HG02571 (cell line): ENCODE data around the gene CDH13.

Source experiments
- ATAC-seq: cut with Tn5 transposase; IDR thresholded peaks from one replicate; pipeline ENCODE4 v1.9.1; 2021; ENCODE audit warnings: mild to moderate bottlenecking, moderate library complexity; ENCODE audit not compliant: unreplicated experiment

The CDH13 gene

GRCh38 chr16:82649766-82650165 lies 23.0 kb downstream of the CDH13 start:
- no peak for ATAC-seq

GRCh38 chr16:82650804-82651203 lies 24.0 kb downstream of the CDH13 start:
- no peak for ATAC-seq

GRCh38 chr16:82651921-82652601 lies 25.3 kb downstream of the CDH13 start:
- ATAC-seq: peak; percentile 42

- ATAC-seq: no peak
These were observed 26.1 kb downstream of the CDH13 start for GRCh38 chr16:82652826-82653225.

GRCh38 chr16:82653550-82654511 lies 27.1 kb downstream of the CDH13 start:
- ATAC-seq: peak; percentile 62

- ATAC-seq: no peak
These were observed 28.4 kb downstream of the CDH13 start for GRCh38 chr16:82655072-82655714.

- ATAC-seq: no peak
These were observed 29.1 kb downstream of the CDH13 start for GRCh38 chr16:82655720-82656490.

GRCh38 chr16:82657239-82657638 lies 30.5 kb downstream of the CDH13 start:
- ATAC-seq: no peak

- no peak for ATAC-seq
These were observed 31.0 kb downstream of the CDH13 start for GRCh38 chr16:82657786-82658185.

- ATAC-seq: no peak
These were observed 32.0 kb downstream of the CDH13 start for GRCh38 chr16:82658796-82659195.

- no peak for ATAC-seq
These were observed 33.4 kb downstream of the CDH13 start for GRCh38 chr16:82660075-82660645.

GRCh38 chr16:82660966-82661365 lies 34.2 kb downstream of the CDH13 start:
- ATAC-seq: no peak

GRCh38 chr16:82664181-82664580 lies 37.4 kb downstream of the CDH13 start:
- ATAC-seq: no peak

- no peak for ATAC-seq
These were observed 38.3 kb downstream of the CDH13 start for GRCh38 chr16:82665025-82665424.

- ATAC-seq: no peak
These were observed 40.7 kb downstream of the CDH13 start for GRCh38 chr16:82667437-82667836.

- no peak for ATAC-seq
These were observed 41.3 kb downstream of the CDH13 start for GRCh38 chr16:82668094-82668493.

GRCh38 chr16:82671741-82672140 lies 45.0 kb downstream of the CDH13 start:
- ATAC-seq: no peak

- ATAC-seq: no peak
These were observed 45.9 kb downstream of the CDH13 start for GRCh38 chr16:82672676-82673075.

GRCh38 chr16:82675300-82675699 lies 48.5 kb downstream of the CDH13 start:
- no peak for ATAC-seq

- no peak for ATAC-seq
These were observed 54.8 kb downstream of the CDH13 start for GRCh38 chr16:82681592-82681991.
